GM10847 (cell line): ENCODE results near the gene RFPL1.

Experiments used
- POLR2A ChIP-seq: IDR thresholded peaks from 2 replicates; pipeline ENCODE4 v1.6.1; 2011; ENCODE audit not compliant: insufficient read length; ENCODE audit errors: extremely low read depth

RFPL1 gene

DNA sequence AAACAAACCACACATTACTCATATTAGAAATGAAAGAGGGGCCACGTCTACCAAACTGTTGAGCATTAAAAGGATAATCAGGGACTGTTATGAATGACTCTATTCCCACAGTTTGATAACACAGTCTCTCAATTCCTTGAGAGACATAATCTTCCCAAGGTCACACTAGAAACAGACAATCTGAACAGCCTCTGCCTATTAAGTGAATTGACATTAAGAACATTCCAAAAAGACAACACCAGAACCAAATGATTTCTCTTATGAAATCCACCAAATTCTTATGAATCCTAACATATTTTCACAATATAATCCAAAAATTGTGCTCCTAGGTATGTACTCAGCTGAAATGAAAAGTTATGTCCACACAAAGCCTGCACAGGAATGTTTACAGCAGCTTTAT is 4.6 kb downstream of the RFPL1 start:
- no peak for TF ChIP-seq POLR2A

GRCh38 chr22:29443452-29443851 is 5.1 kb downstream of the RFPL1 start:
- TF ChIP-seq POLR2A: no peak

- no peak for TF ChIP-seq POLR2A
These were observed 5.7 kb downstream of the RFPL1 start for GRCh38 chr22:29443861-29444792.

- TF ChIP-seq POLR2A: no peak
These were observed 7.1 kb downstream of the RFPL1 start for GRCh38 chr22:29445508-29445907.

DNA sequence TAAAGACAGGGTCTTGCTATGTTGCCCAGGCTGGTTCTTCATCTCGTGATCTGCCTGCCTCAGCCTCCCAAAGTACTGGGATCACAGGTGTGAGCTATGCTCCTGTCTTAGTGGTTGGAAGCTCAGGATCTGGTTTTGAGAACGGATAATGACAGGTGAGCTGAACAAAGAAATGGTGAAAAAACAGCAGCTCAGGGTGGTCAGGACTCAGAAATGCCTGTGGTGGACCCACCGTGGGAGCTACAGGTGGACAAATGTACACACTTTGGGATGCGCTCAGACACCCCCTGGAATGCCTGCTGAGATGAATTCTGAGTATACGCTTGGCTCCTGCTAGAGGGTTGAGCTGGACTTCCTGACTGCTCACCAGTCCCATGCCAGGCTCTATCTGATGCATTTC is 9.5 kb downstream of the RFPL1 start:
- no peak for TF ChIP-seq POLR2A

DNA sequence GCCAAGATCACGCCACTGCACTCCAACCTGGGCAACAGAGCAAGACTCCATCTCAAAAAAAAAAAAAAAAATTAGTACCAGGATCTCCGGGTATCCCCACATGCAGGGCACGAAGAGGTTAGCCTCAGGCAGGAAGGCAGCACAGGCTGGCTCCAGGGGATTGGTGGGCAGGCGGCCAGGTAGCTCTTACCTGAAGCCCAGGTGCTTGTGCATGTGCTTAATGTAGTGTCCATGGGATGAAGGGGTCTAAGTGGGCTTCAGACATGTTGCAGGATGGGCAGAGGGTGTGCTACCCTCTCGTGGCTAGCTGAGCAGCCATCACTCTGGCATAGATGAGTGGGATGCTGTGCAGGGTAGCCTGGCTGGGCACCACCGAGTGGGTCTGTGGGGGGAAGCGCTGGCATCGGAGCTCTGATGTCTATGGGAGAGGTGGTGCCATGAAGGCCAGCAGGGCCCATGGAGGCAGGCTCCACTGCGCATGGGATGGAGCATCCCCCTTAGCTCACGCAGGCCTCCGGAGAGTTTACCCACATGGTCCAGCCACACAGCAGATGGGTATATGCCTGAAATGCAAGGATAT is 11.0 kb downstream of the RFPL1 start:
- TF ChIP-seq POLR2A: no peak

GRCh38 chr22:29450222-29450621 is 11.8 kb downstream of the RFPL1 start:
- no peak for TF ChIP-seq POLR2A

DNA sequence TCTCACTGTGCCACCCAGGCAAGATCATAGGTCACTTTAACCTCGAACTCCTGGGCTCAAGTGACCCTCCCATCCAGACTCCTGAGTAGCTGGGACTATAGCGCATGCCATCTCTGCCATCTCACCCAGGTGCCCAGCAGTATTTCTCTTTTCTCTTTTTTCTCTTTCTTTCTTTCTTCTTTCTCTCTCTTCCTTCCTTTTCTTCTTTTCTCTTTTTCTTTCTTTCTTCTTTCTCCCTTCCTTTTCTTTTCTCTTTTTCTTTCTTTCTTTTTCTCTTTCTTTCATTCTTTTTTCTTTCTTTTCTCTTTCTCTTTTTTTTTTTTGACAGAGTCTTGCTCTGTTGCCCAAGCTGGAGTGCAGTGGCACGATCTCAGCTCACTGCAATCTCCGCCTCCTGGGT is 13.5 kb downstream of the RFPL1 start:
- no peak for TF ChIP-seq POLR2A

DNA sequence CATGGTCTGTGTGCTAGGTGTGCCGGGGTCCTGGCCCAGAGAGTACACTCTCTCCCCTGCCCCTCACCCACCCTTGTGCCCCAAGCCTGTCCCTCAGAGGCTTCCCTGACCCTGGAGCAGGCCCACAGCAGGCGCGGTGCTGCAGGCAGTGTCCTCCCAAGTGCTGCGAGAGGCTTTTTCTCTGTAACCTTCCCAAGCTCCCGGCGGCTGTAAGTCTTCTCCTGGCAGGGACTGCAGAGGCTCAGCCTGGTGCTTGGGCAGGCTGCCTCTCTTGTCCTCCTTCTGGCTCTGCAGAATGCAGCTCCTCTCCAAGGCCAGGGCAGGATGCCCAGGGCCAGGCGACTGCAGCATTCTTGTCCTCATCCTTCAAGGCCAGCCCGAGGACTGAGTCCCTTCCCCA is 15.9 kb downstream of the RFPL1 start:
- no peak for TF ChIP-seq POLR2A

DNA sequence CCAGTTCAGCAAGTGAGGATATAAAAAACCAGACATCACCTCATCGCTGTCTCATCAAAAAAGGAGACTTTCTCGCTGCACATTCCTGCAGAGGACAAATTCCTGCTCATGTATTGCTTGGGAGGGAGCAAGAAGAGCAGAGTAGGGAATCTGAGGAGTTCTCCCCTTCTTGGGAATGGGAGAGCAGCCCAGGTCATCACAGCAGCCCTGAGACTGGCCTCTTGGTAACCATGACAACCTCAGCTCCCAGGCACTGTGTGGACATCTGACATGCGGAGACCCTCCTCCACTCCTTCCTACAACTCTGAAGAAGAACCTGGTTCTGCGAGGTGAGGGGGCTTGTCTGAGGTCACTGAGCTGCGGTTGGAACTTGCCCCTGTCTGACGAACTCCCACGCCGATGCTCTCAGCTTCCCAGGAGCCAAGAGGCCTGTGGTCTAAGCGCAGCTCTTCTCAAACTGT is 17.9 kb downstream of the RFPL1 start:
- no peak for TF ChIP-seq POLR2A

DNA sequence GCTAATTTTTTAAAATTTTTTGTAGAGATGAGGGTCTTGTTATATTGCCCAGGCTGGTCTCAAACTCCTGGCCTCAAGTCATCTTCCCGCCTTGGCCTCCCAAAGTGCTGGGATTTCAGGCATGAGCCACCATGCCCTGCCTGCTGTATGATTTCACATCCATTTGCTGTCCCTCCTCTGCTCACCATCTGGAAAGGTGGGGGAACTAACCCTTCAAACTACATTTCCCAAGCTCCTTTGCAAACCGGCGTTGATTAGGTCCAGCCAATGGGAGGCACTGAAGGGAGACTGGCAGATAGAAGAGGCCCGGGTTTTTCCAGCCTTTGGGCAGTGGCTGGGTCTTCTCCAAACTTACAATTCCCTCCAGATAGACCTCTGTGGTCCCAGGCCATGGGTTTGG is 19.3 kb downstream of the RFPL1 start:
- TF ChIP-seq POLR2A: no peak

GRCh38 chr22:29458551-29458950 is 20.2 kb downstream of the RFPL1 start:
- no peak for TF ChIP-seq POLR2A

DNA sequence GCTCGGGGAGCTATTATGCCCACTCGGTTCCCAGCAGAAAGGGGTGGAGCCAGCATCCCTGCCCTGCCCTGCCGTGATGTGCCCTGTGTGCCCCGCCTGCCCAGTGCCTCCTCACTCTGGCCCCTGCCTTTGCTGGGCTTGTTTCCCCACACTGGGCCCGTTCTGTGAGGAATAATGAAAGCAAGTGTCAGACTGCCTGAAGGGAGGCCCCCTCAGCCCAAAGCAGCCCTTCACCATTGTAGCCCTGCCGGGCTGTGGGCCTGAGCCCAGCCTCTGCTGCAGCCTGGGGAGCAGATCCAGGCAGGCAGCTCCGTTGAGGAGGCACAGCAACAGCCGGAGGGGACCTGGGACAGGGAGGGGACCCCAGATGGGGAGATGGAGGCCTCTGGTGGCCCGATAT is 21.4 kb downstream of the RFPL1 start:
- no peak for TF ChIP-seq POLR2A

DNA sequence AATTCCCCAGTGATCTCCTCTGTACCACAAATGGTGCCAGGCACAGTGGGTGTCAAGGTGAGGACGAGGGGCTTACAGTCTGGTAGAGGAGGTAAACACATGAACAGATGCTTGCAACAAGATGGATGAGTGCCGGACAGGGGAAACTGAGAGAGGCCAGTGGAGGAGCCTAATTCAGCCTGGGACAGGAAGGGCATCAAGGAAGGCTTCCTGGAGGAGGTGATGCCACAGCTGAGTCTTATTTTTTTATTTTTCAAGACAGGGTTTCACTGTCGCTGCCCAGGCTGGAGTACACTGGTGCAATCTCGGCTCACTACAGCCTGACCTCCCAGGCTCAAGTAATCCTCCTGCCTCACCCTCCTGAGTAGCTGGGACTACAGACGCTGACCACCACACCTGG is 22.9 kb downstream of the RFPL1 start:
- no peak for TF ChIP-seq POLR2A

DNA sequence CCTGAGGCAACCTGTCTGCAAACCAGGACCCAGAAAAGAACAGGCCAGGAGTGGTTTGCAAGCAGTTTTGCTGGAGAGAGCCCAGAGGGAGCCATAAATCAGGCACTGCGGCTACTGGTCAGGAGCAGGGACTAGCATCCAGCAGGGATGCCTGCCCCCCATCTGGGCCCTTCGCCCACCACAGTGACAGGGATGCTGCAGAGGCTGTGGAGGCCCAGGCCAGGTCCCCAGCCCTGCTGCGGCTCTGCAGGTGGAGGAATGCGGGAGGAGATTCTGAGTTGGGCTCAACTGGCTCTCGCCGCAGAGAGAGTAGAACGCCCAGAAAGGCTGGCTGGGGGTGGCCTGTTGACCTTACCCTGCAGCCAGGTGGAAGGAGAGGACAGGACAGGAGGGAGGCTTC is 25.2 kb downstream of the RFPL1 start:
- no peak for TF ChIP-seq POLR2A

DNA sequence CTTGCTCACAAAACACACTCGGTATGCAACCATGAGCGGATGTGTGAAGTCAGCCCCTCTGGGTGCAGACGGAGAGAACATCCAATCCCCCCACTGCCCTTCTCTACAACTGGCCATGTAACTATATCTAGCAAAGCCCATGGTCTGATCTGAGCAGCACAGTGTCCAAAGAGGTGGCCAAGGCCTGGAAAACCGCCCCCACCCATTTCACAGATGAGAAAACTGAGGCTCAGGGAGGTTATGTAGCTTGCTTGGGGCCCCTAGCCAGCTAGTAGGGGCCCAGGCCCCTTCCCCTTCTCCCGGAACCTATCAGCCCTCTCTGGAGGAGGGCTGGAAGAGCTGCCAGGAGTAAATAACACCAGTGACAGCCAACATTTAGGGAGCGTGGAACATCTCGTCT is 26.2 kb downstream of the RFPL1 start:
- no peak for TF ChIP-seq POLR2A
